Panc1 (cell line): Measurements from ENCODE around the gene BUD31. TPM values are rescaled to one million over a fixed set of nuclear protein-coding genes. Genes with fewer than 3 reads are reported as not detected.

Experiments
- ATAC-seq: fragments of 200-7000 bp; cut with Tn5 transposase; 2 replicates; pipeline ENCODE4 v1.9.1; 2020; ENCODE audit warnings: mild to moderate bottlenecking, moderate library complexity
- BruUV-seq: library from RNA; stranded (reverse); fragments of 400-500 nt; replicated peaks from 2 replicates; lab custom pipeline; 2021; lab: Mats Ljungman, UMichigan
- CTCF ChIA-PET: fragments of 300-600 bp; sonication (Branson Sonifier 250); formaldehyde crosslinking; loops from one replicate; lab custom pipeline; 2022; ENCODE audit warnings: antibody characterized with exemption; lab: Charles Lee
- POLR2A ChIA-PET: fragments of 300-600 bp; sonication (Branson Sonifier 250); formaldehyde crosslinking; loops from one replicate; lab custom pipeline; 2022; ENCODE audit warnings: antibody characterized with exemption; lab: Charles Lee
- DNase-seq: peaks from one replicate; pipeline ENCODE4 v3.0.0-alpha.2; 2010; ENCODE audit warnings: low read depth, low spot score
- H3K27ac ChIP-seq: 2 replicates; pipeline ENCODE4 v1.5.1; 2011; ENCODE audit warnings: mild to moderate bottlenecking, low read length, inconsistent platforms
- H3K27me3 ChIP-seq: fragments of 200-500 bp; sonication (Bioruptor generic); 2 replicates; pipeline ENCODE4 v1.6.0; 2014; ENCODE audit warnings: low read length, inconsistent platforms; ENCODE audit not compliant: control insufficient read depth, insufficient read depth
- H3K36me3 ChIP-seq: fragments of 200-500 bp; sonication (Bioruptor generic); 2 replicates; pipeline ENCODE4 v1.5.1; 2014; ENCODE audit warnings: inconsistent platforms, mild to moderate bottlenecking, low read length, moderate library complexity; ENCODE audit not compliant: control insufficient read depth, insufficient read depth
- H3K4me1 ChIP-seq: 2 replicates; pipeline ENCODE4 v1.5.1; 2011; ENCODE audit warnings: inconsistent platforms, mild to moderate bottlenecking, low read length, moderate library complexity; ENCODE audit not compliant: control insufficient read depth, insufficient read depth
- H3K4me3 ChIP-seq, 2 experiments: 2 replicates each; pipeline ENCODE4 v1.5.1; 2011 to 2012; ENCODE audit warnings: low read depth in 2 of 2, low read length in 2 of 2, mild to moderate bottlenecking in 2 of 2, inconsistent platforms in 1 of 2, moderate library complexity in 1 of 2
- H3K9me3 ChIP-seq: fragments of 200-500 bp; sonication (Bioruptor generic); 2 replicates; pipeline ENCODE4 v1.5.1; 2014; ENCODE audit warnings: low read depth, mild to moderate bottlenecking, inconsistent platforms, low read length, moderate library complexity; ENCODE audit not compliant: control insufficient read depth, insufficient read depth
- CTCF ChIP-seq: fragments of 450-650 bp; IDR thresholded peaks from 2 replicates; pipeline ENCODE4 v1.5.1; 2017; ENCODE audit warnings: mild to moderate bottlenecking
- POLR2AphosphoS5 ChIP-seq: IDR thresholded peaks from 2 replicates; pipeline ENCODE4 v1.6.1; 2012; ENCODE audit warnings: mild to moderate bottlenecking, low read depth, low read length, moderate library complexity
- SIN3A ChIP-seq: IDR thresholded peaks from 2 replicates; pipeline ENCODE4 v1.6.1; 2012; ENCODE audit warnings: low read depth, mild to moderate bottlenecking, low read length, moderate library complexity, borderline replicate concordance; ENCODE audit not compliant: insufficient read depth
- TCF7L2 ChIP-seq: IDR thresholded peaks from 2 replicates; pipeline ENCODE4 v1.6.1; 2011; ENCODE audit warnings: mild to moderate bottlenecking, low read depth, low read length, inconsistent platforms
- in situ Hi-C: cut with HindIII; loops from 2 replicates; pipeline ENCODE4 v1.10.0; 2016; ENCODE audit warnings: low sequenced_read_pairs, low pct_unique_long_range_greater_than_20kb
- intact Hi-C: fragments of 100-400 bp; cut with micrococcal nuclease; formaldehyde crosslinking; loops from one replicate; pipeline ENCODE4 v1.10.0; 2022; ENCODE audit not compliant: unreplicated experiment
- total RNA-seq: library from RNA; stranded (reverse); gene quantifications from one replicate; pipeline ENCODE4 v1.2.1, GENCODE V29; 2021; ENCODE audit not compliant: unreplicated experiment
- TF ChIP-seq, protein P1 (sequence below), 2 experiments: IDR thresholded peaks; 2 replicates each; pipeline ENCODE4 v1.6.1; 2011 to 2012; ENCODE audit warnings: low read depth in 2 of 2, control low read depth in 1 of 2, low read length in 1 of 2, mild to moderate bottlenecking in 1 of 2, moderate library complexity in 1 of 2; ENCODE audit not compliant: insufficient read depth in 1 of 2

The BUD31 gene
- total RNA-seq, 1 experiment from 2014 or later: 179 TPM

DNA sequence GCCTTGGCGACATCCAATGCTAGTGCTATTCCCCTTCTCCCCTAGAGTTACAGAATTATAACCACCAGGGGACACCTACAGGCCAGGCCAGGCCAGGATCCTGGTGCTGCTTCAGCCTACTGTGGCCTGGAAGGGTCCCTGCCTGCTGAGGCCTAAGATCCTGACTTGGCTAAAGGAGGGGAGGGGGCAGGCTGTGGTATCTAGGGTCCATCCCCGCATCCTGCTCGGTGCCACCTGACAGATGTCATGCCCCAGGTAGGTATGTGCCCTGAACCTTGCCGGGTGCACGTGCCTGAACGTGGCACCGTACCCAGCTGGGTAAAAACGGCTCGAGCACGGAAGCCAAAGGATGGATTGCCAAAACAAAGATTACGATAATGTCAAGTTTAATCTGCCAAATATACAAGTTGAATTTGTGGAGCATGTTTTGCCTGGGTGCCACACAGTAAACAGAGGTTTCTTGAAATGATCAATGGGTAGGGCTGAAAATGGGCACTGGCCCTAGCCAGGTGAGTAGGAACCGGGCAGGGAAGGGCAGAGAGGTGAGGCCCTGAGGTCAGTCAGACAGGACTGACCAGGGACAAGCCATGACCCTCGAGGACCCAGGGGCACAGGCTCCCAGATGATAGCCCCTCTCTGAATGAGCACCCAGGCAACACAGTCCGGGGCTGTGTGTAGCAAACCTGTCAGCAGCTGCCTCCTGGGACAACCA is 13.0 kb upstream of the BUD31 start:
- ATAC-seq: peak; percentile 24; the same call in 1 of the 2 replicates
- POLR2A ChIA-PET: no interaction called here
- no peak overlapping the region for H3K4me3 ChIP-seq
- H3K27me3 ChIP-seq: no peaks in the 10 kb centered on the region
- peak overlapping the region; percentile 48; the same call in 1 of the 2 replicates for H3K27ac ChIP-seq
- no peak for DNase-seq
- in situ Hi-C loops: no loop called here
- no peak for TF ChIP-seq TCF7L2
- TF ChIP-seq, protein P1, sequence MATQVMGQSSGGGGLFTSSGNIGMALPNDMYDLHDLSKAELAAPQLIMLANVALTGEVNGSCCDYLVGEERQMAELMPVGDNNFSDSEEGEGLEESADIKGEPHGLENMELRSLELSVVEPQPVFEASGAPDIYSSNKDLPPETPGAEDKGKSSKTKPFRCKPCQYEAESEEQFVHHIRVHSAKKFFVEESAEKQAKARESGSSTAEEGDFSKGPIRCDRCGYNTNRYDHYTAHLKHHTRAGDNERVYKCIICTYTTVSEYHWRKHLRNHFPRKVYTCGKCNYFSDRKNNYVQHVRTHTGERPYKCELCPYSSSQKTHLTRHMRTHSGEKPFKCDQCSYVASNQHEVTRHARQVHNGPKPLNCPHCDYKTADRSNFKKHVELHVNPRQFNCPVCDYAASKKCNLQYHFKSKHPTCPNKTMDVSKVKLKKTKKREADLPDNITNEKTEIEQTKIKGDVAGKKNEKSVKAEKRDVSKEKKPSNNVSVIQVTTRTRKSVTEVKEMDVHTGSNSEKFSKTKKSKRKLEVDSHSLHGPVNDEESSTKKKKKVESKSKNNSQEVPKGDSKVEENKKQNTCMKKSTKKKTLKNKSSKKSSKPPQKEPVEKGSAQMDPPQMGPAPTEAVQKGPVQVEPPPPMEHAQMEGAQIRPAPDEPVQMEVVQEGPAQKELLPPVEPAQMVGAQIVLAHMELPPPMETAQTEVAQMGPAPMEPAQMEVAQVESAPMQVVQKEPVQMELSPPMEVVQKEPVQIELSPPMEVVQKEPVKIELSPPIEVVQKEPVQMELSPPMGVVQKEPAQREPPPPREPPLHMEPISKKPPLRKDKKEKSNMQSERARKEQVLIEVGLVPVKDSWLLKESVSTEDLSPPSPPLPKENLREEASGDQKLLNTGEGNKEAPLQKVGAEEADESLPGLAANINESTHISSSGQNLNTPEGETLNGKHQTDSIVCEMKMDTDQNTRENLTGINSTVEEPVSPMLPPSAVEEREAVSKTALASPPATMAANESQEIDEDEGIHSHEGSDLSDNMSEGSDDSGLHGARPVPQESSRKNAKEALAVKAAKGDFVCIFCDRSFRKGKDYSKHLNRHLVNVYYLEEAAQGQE (IDR thresholded peaks at IDR 0.05; ENCODE audit: insufficient read depth in 1 of 2, low read depth in 2 of 2, low read length in 1 of 2): no peak
- no peak for TF ChIP-seq SIN3A
- TF ChIP-seq CTCF: no peak
- no peak for TF ChIP-seq POLR2AphosphoS5
- peaks cover 3% of the 10 kb centered on the region; the same call in 1 of the 2 replicates for H3K36me3 ChIP-seq
- peaks cover 59% of the 10 kb centered on the region for H3K4me1 ChIP-seq
- intact Hi-C loops: no loop called here
- H3K9me3 ChIP-seq: no peaks in the 10 kb centered on the region
- CTCF ChIA-PET: no interaction called here
- TSS peak; percentile 98 for BruUV-seq

DNA sequence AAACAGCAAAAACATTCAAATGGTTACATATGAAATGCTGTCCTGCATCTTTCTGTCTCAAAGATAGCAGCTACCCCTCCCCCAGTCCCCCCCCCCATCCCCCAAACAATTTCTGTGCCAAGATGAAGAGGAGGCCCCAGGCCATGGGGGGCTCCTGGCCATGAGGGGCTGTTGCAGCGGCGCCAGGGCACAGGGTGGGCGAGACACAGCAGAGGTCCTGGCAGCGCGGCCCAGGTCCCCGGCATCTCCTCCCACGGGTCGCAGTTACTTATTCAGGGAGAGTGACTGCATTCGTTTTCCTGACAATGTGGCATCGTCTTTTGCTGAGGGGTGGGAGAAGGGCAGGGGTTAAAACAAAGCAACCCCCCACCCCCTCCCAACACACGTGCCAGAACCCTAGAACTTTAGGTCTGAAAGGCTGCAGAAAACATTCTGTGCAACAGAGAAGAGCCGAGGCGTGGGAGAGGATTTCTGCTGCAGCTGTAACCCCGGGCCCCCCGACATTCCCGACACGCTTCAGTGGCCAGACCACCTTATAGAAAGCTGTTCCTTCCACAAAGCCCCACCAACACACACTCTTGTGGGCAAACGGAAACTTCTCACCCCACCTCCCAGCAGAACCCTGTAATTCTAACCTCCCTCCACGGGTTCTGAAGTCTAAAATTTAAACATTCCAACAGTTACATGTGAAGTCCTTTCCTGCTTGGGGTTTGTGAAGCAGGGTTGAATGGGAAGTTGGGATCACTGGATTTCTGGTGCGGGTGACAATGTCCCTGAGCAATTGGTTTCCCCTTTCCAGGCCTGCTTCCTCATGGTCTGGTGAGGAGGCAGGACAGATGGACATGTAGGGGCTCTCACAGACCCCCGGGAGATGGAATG is 12.1 kb upstream of the BUD31 start:
- Histone ChIP-seq H3K4me3 (no peak overlapping the region), H3K9me3 (no peaks in the 10 kb centered on the region), H3K36me3 (peaks cover 6% of the 10 kb centered on the region; the same call in 1 of the 2 replicates), H3K4me1 (peaks cover 59% of the 10 kb centered on the region), H3K27ac (peak overlapping the region; percentile 78), H3K27me3 (no peaks in the 10 kb centered on the region)
- CTCF ChIA-PET: no interaction called here
- POLR2A ChIA-PET: no interaction called here
- intact Hi-C loops: no loop called here
- in situ Hi-C loops: no loop called here
- no TSS peak for BruUV-seq
- DNase-seq (no peak), ATAC-seq (peak; percentile 3; the same call in 1 of the 2 replicates)
- TF ChIP-seq TCF7L2 (no peak), POLR2AphosphoS5 (0 out of 2 replicates have a peak, but pooled peaks have one; percentile 16), SIN3A (no peak)
